Epithelial cell of esophagus (primary cell): ENCODE data around the gene TTC7B.

Experiments used
- DNase-seq: peaks from one replicate; pipeline ENCODE4 v3.0.0; 2010; ENCODE audit warnings: low read depth
- H3K4me3 ChIP-seq: 2 replicates; pipeline ENCODE4 v1.5.1; 2011; ENCODE audit warnings: mild to moderate bottlenecking, low read length, control low read depth
- TF ChIP-seq, protein P1 (sequence below): IDR thresholded peaks from 2 replicates; pipeline ENCODE4 v1.5.1; 2011; ENCODE audit warnings: low read depth, mild to moderate bottlenecking, low read length, control low read depth, inconsistent platforms; ENCODE audit not compliant: insufficient read depth; ENCODE audit errors: missing control alignments

Gene TTC7B

DNA sequence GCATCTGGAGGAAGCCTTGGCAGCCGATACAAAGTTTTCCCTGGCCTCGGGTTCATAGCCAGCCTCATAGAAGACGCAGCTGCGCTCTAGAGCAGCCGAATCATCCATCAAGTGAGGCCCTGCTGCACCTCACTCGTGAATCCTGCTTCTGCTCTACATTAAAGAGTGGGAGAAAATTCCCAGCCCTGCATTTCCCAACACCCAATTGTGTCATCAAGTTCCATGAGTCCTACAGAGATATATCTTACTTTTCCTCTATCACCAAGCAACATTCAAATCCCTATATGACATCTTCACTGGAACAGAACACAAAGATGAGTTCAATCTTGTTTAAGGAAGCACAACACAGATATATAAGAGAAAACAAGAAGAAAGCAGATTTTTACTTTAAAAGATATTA lies 139.3 kb downstream of the TTC7B start:
- TF ChIP-seq, protein P1, sequence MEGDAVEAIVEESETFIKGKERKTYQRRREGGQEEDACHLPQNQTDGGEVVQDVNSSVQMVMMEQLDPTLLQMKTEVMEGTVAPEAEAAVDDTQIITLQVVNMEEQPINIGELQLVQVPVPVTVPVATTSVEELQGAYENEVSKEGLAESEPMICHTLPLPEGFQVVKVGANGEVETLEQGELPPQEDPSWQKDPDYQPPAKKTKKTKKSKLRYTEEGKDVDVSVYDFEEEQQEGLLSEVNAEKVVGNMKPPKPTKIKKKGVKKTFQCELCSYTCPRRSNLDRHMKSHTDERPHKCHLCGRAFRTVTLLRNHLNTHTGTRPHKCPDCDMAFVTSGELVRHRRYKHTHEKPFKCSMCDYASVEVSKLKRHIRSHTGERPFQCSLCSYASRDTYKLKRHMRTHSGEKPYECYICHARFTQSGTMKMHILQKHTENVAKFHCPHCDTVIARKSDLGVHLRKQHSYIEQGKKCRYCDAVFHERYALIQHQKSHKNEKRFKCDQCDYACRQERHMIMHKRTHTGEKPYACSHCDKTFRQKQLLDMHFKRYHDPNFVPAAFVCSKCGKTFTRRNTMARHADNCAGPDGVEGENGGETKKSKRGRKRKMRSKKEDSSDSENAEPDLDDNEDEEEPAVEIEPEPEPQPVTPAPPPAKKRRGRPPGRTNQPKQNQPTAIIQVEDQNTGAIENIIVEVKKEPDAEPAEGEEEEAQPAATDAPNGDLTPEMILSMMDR, result no peak
- H3K4me3 ChIP-seq, result no peak overlapping the region
- DNase-seq, result peak; percentile 44

DNA sequence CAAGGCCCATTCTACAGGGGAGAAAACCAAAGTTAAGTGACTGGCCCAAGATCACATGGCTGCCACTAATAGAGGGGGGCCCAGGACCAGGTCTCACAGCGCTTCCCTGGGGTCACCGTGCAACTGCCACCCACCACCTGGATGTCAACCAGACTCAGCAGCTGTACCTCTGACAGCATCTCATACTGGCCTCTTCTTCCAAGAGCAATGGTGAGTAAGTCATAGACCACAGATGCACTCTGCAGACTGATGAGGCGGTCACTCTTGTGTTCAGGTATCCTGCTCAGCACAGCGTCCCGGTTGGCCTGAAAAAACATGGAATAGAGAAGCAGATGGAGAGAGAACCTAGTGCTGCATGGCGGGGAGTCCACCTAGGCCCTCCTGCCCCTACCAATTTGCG lies 139.9 kb downstream of the TTC7B start:
- TF ChIP-seq, protein P1, result no peak
- DNase-seq, result no peak
- H3K4me3 ChIP-seq, result no peak overlapping the region

DNA sequence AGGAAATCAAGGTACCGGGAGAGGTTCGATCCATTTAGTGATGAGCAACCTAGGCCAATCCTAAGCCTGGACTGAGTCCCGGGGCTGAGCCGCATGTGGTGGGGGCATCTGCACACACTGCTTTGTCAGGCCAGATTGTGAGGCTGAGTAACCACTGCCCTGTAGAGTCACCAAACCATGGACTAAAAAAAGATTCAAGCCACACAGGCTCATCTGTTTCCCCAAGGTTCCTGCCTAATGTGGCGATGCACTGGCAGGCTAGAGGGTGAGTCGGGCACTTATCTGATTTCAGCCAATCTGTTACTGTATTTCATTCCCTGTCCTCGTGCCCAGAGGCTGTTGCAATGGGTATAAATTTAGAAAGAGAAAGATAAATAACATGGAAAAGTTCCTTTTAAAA lies 140.8 kb downstream of the TTC7B start:
- DNase-seq, result no peak
- no peak overlapping the region for H3K4me3 ChIP-seq
- TF ChIP-seq, protein P1, result no peak

DNA sequence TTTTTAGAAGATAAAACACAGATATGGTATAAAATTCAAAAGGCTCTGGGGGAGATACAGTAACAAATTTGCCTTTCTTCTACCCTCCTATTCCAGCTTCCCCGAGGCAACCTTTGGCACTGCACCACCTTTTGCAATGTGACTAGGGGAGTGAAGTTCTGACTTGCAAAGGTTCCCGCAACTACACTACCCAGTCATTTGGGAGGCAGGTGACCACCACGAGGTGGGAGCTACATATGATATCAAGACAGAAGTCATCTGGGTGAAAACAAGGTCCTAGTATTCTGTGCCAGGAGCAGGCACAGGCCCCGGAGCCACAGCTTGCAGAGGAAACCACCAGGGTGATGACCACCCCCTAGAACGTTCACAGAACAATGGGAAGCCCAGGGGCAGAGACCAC lies 141.5 kb downstream of the TTC7B start:
- no peak overlapping the region for H3K4me3 ChIP-seq
- no peak for DNase-seq
- TF ChIP-seq, protein P1, result no peak

DNA sequence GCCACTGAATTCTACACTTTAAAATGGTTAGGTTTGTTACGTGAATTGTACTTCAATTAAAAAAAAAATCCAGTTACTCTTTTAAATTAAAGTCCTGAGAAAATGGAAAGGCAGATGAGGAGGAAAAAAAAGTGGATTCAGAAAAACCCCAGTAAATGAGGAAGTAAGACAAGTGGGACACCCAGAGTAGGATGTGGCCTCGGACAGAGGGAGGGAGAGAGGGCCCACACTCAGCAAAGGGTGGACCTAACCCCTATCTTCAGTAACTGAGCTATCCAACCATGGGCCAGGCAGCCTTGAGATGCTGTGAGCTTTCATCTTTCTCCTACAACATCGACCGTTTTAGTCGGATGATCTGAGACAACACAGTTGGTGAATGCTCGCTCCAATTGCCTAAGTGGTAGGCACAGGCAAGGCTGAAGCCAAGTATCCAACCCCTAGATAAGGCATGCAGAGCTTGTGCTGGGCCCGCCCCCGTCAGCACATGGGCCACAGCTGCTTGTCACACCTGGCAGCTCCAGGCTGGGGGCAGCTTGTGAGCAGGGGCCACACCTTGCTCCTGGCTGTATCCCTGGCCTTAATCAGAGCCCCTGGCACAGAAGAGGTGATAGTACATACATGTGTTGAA lies 142.1 kb downstream of the TTC7B start:
- H3K4me3 ChIP-seq, result no peak overlapping the region
- DNase-seq, result no peak
- TF ChIP-seq, protein P1, result no peak

DNA sequence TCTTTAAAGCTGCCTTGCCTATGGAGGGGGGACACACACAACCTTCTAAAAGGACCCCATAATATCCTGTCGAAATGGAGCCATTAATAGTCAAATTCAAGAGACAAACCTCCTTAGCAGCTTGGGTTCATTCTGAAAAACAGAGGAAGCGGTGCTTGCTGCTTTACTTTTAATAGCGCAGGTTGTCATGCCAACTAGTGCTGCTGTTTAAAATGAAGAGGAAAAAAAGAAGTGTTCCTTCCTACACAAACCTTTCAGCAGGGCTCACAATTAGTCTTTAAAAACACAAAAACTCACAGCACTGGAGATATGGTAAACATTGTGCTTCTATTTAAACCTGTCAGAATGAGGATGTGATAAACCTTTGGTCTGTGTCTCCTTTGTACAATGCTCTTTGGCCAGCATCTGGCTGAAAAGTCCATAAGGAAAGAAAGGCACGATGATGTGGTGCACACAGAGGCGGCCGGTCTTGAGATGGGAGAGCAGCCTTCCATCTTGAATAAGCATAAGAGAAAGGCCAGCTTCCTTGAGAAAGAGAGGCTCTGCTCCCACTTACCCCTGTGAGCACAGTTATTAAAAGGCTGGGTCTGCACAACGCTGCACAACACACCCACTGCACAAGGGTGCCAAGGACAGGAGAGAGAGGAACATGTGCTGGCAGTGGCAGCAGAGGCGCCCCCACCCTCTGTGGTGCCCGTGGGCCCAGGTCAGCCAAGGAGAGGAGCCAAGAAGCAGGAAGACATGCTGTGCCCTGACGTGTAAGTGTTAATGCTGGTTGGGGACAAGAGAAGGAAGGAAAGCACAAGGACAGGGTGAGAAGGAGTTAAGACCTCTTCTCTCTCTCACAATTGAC lies 144.6 kb downstream of the TTC7B start:
- no peak for DNase-seq
- TF ChIP-seq, protein P1, result no peak
- no peak overlapping the region for H3K4me3 ChIP-seq
